Measurements from ENCODE around the gene CD160.
"Not testable (repeated sequence)": the region's sequence is repeated elsewhere in the genome, so short reads cannot be mapped to it uniquely, and the experiment has no call there.

The CD160 gene

GRCh38 chr1:145759721-145760120, 40.4 kb downstream of the CD160 start:
- TF ChIP-seq, protein P1, sequence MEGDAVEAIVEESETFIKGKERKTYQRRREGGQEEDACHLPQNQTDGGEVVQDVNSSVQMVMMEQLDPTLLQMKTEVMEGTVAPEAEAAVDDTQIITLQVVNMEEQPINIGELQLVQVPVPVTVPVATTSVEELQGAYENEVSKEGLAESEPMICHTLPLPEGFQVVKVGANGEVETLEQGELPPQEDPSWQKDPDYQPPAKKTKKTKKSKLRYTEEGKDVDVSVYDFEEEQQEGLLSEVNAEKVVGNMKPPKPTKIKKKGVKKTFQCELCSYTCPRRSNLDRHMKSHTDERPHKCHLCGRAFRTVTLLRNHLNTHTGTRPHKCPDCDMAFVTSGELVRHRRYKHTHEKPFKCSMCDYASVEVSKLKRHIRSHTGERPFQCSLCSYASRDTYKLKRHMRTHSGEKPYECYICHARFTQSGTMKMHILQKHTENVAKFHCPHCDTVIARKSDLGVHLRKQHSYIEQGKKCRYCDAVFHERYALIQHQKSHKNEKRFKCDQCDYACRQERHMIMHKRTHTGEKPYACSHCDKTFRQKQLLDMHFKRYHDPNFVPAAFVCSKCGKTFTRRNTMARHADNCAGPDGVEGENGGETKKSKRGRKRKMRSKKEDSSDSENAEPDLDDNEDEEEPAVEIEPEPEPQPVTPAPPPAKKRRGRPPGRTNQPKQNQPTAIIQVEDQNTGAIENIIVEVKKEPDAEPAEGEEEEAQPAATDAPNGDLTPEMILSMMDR (IDR thresholded peaks at IDR 0.05; ENCODE audit: low read depth, low read length, missing control alignments) = no peak
- DNase-seq (ENCODE audit: low read depth) = no peak
- H3K4me3 ChIP-seq (ENCODE audit: low read depth, low read length) = no peak overlapping the region

DNA sequence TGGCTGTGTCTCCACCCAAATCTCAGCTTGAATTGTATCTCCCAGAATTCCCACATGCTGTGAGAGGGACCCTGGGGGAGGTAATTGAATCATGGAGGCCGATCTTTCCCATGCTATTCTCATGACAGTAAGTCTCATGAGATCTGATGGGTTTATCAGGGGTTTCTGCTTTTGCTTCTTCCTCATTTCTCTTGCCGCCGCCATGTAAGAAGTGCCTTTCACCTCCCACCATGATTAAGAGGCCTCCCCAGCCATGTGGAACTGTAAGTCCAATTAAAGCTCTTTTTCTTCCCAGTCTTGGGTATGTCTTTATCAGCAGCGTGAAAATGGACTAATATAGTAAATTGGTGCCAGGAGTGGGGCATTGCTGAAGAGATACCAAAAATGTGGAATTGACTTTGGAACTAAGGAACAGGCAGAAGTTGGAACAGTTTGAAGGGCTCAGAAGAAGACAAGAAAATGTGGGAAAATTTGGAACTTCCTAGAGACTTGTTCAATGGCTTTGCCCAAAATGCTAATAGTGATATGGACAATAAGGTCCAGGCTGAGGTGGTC, 41.2 kb downstream of the CD160 start:
- not testable (repeated sequence) for H3K4me3 ChIP-seq (ENCODE audit: low read depth, low read length); DNase-seq (ENCODE audit: low read depth)

GRCh38 chr1:145761498-145761897, 42.2 kb downstream of the CD160 start:
- not testable (repeated sequence) for DNase-seq (ENCODE audit: low read depth); H3K4me3 ChIP-seq (ENCODE audit: low read depth, low read length)

DNA sequence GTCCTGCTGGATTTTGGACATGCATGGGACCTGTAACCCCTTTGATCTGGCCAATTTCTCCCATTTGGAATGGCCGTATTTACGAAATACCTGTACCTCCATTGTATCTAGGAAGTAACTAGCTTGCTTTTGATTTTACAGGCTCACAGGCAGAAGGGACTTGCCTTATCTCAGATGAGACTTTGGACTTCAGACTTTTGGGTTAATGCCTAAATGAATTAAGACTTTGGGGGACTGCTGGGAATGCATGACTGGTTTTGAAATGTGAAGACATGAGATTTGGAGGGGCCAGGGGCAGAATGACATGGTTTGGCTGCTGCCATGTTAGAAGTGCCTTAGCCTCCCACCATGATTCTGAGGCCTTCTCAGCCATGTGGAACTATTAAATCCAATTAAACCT, 42.7 kb downstream of the CD160 start:
- H3K4me3 ChIP-seq (ENCODE audit: low read depth, low read length); DNase-seq (ENCODE audit: low read depth): not testable (repeated sequence)

- DNase-seq (ENCODE audit: low read depth); H3K4me3 ChIP-seq (ENCODE audit: low read depth, low read length): not testable (repeated sequence)
Observed at GRCh38 chr1:145764231-145764940, 45.1 kb downstream of the CD160 start.

DNA sequence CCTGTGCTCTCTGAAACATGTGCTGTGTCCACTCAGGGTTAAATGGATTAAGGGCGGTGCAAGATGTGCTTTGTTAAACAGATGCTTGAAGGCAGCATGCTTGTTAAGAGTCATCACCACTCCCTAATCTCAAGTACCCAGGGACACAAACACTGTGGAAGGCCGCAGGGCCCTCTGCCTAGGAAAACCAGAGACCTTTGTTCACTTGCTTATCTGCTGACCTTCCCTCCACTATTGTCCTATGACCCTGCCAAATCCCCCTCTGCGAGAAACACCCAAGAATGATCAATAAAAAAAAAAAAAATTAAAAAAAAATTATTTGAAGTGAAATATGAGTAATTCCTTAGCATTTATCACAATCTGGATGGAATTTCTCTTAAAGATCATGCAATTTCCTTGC, 45.8 kb downstream of the CD160 start:
- not testable (repeated sequence) for DNase-seq (ENCODE audit: low read depth); H3K4me3 ChIP-seq (ENCODE audit: low read depth, low read length)

DNA sequence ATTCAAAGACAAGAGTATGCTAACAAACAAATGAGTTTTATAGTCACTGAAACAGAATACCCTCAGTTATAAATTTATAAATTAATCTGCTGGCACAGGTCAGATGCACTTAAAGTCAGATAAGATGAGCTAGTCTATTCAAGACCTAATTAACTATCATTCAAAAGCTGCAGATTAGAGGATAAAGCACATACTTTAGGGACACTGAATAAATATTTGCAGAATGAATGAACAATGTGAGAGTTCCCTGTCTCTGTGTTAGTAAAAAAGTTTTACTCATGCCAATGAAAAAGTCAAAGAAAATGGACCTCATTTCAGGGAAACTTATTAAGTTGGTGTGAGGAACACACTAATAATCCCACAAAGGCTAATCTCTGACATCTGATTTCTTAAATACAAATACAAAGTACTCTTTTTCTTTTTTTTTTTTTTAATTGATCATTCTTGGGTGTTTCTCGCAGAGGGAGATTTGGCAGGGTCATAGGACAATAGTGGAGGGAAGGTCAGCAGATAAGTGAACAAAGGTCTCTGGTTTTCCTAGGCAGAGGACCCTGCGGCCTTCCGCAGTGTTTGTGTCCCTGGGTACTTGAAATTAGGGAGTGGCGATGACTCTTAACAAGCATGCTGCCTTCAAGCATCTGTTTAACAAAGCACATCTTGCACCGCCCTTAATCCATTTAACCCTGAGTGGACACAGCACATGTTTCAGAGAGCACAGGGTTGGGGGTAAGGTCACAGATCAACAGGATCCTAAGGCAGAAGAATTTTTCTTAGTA, 46.5 kb downstream of the CD160 start:
- not testable (repeated sequence) for H3K4me3 ChIP-seq (ENCODE audit: low read depth, low read length); DNase-seq (ENCODE audit: low read depth)

DNA sequence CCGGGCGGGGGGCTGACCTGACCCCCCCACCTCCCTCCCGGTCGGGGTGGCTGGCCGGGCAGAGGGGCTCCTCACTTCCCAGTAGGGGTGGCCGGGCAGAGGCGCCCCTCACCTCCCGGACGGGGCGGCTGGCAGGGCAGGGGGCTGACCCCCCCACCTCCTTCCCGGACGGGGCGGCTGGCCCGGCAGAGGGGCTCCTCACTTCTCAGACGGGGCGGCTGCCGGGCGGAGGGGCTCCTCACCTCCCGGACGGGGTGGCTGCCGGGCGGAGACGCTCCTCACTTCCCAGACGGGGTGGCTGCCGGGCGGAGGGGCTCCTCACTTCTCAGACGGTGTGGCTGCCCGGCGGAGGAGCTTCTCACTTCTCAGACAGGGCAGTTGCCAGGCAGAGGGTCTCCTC, 47.6 kb downstream of the CD160 start:
- not testable (repeated sequence) for H3K4me3 ChIP-seq (ENCODE audit: low read depth, low read length); DNase-seq (ENCODE audit: low read depth)

DNA sequence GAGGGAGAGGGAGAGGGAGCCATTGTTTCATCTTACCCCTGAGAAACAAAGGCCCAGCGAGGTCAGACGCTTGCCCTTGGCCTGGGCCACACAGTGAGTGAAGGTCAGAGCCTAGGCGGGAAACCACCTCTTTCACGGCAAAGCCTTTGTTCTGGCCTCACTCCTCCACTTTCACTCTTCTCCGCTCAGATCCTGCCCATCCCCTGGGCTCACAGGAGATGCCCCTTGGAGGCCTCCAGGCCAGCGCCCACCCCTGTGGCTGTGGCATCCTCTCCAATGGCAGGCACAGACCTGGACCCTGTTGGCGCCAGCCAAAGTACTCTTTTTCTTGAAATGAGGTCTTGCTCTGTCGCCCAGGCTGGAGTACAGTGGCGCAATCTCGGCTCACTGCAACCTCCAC, 48.7 kb downstream of the CD160 start:
- DNase-seq (ENCODE audit: low read depth); H3K4me3 ChIP-seq (ENCODE audit: low read depth, low read length): not testable (repeated sequence)

DNA sequence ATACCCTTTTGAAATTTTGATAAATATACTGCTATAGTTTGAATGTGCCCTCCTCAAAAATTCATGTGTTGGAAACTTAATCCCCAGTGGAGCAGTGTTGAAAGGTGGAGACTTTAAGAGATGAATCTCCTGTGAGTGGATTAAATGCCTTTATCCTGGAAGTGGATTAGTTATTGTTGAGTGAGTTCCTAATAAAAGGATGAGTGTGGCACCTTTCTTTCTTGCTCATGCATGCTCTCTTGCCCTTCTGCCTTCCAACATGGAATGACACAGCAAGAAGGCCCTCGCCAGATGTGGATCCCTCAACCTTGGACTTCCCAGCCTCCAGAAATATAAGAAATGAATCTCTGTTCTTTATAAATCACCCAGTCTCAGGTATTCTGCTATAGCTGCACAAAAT, 51.8 kb downstream of the CD160 start:
- no peak overlapping the region for H3K4me3 ChIP-seq (ENCODE audit: low read depth, low read length)
- DNase-seq (ENCODE audit: low read depth) = no peak
- TF ChIP-seq, protein P1 (IDR thresholded peaks at IDR 0.05; ENCODE audit: low read depth, low read length, missing control alignments) = no peak

DNA sequence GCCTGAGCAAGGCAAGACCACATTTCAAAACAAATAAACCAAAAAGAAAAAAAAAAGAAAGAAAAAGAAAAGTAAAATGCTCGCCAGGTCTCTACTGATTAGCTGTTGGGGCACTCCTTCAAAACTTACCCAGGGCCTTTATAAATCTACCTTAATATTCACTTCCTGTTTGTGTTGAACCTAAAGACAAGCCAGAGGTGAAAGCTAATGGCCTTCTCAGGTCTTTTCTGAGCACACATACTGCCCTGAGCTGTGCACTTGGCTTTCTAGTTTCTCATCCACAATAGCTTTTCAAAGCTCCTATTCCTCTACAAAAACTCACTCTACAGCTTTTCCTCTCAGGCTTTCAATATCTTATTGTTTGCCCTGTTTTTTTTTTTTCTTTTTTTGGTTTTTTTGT, 54.1 kb downstream of the CD160 start:
- no peak for DNase-seq (ENCODE audit: low read depth)
- TF ChIP-seq, protein P1 (IDR thresholded peaks at IDR 0.05; ENCODE audit: low read depth, low read length, missing control alignments) = no peak
- no peak overlapping the region for H3K4me3 ChIP-seq (ENCODE audit: low read depth, low read length)

Data from GM12864 (cell line).